Mammary microvascular endothelial cell (primary cell): ENCODE results near the gene BNIP3. TPM values are rescaled to one million over a fixed set of nuclear protein-coding genes. Genes with fewer than 3 reads are reported as not detected.

ENCODE experiments used
- total RNA-seq: library from RNA; depleted of rRNA; stranded (reverse); fragments of >200 nt; gene quantifications from 2 replicates; pipeline ENCODE4 v1.2.3, GENCODE V29; 2015

BNIP3 gene, protein sequence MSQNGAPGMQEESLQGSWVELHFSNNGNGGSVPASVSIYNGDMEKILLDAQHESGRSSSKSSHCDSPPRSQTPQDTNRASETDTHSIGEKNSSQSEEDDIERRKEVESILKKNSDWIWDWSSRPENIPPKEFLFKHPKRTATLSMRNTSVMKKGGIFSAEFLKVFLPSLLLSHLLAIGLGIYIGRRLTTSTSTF
- 78.5 and 99.7 TPM in 2 replicates for total RNA-seq

DNA sequence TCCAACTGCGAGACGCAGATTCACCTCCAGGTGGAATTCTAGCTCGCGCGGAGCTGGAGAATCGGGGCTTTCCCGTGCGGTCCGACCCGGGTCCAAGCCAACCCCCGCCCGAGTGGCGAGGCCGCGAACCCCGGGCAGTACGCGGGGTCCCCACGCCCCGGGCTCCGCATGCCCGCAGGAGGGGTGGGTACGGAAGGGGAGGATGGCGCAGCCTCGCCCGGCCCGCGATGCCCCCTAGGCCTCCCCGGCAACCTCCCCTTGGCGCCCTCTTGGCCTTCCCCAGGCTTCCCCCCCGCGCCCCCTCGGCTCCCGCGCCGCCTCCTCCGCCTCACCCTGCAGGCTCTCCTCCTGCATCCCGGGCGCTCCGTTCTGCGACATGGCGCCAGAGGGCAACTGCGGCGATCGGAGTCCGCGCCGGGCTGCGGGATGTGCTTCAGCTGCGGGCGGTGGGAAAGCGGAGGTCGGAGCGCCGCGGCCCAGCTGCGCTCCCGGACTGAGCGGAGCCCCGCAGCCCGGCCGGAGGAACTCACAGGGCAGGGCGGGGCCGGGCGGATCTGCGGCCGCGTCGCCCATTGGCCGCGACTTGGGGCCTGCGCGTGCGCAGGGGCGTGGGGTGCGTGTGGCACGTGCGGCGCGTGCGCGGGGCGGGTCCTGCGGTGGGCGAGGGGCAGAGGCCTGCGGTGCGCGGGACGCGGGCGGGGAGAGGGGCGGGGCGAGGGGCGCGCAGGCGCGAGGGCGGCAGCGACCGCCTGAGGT, at the start of gene BNIP3:
Gene BNIP3 (minus strand): TSS at position 495 of the 756 bp plus-strand sequence. CDS start 117 bp downstream, at position 378.

Other genes starting within 250 kb of the BNIP3 start
- 17.9 and 19.6 TPM in 2 replicates for gene PPP2R2D, start 80.9 kb downstream of the BNIP3 start, total RNA-seq
- under 0.01 TPM in 1 of 2 replicates, not detected in the other for gene JAKMIP3, start 84.0 kb upstream of the BNIP3 start, total RNA-seq
- 4.7 and 8.2 TPM in 2 replicates for gene DPYSL4, start 205.0 kb upstream of the BNIP3 start, total RNA-seq